Esophagus squamous epithelium (tissue), 5 donors: ENCODE measurements around the gene LMF1. TPM values are rescaled to one million over a fixed set of nuclear protein-coding genes. Genes with fewer than 3 reads are reported as not detected.
"Not testable (repeated sequence)": the region's sequence is repeated elsewhere in the genome, so short reads cannot be mapped to it uniquely, and the experiment has no call there.

Source experiments
- DNase-seq: peaks from one replicate; lab custom pipeline; 2025; lab: John Stamatoyannopoulos, UW
- H3K27ac ChIP-seq, 4 donors: fragments of 200-600 bp; sonication (generic); one replicate each; pipeline ENCODE4 v1.5.1; 2016 to 2019; ENCODE audit warnings: mild to moderate bottlenecking in 1 of 4
- H3K27me3 ChIP-seq, 4 donors: fragments of 200-600 bp; sonication (generic); 1 replicate in 3 of 4; 2 replicates in 1 of 4; pipeline versions ENCODE4 v1.5.1 to v1.6.0; 2017 to 2021; ENCODE audit warnings: antibody characterized with exemption in 1 of 4
- H3K36me3 ChIP-seq, 3 donors: fragments of 200-600 bp; sonication (generic); one replicate each; pipeline ENCODE4 v1.5.1; 2016 to 2019
- H3K4me1 ChIP-seq, 3 donors: fragments of 200-600 bp; sonication (generic); one replicate each; pipeline ENCODE4 v1.5.1; 2017 to 2019
- H3K4me3 ChIP-seq, 4 donors: fragments of 200-600 bp; sonication (generic); 1 replicate in 3 of 4; 2 replicates in 1 of 4; pipeline ENCODE4 v1.5.1; 2016 to 2019; ENCODE audit warnings: mild to moderate bottlenecking in 2 of 4, moderate library complexity in 1 of 4
- H3K9me3 ChIP-seq, 3 donors: fragments of 200-600 bp; sonication (generic); one replicate each; pipeline ENCODE4 v1.5.1; 2016 to 2019
- CTCF ChIP-seq, 6 experiments: fragments of 450-650 bp in 4 of 6; fragments of 200-600 bp in 2 of 6; sonication (generic) in 2 of 6; IDR thresholded peaks; one replicate each; pipeline ENCODE4 v1.5.1; 2016 to 2019; ENCODE audit warnings: antibody characterized with exemption in 6 of 6, mild to moderate bottlenecking in 4 of 6, moderate library complexity in 4 of 6
- POLR2A ChIP-seq, 4 donors: fragments of 450-650 bp; IDR thresholded peaks; one replicate each; pipeline ENCODE4 v1.6.1; 2017; ENCODE audit warnings: antibody characterized with exemption in 4 of 4, mild to moderate bottlenecking in 4 of 4, moderate library complexity in 3 of 4
- WGBS, 2 donors: methylation state at CpG; one replicate each; pipeline ENCODE4 v1.1.5; 2018; 5-methylcytosine and 5-hydroxymethylcytosine counted together
- intact Hi-C: fragments of 100-400 bp; cut with DNase I; formaldehyde crosslinking; loops from one replicate; pipeline ENCODE4 v1.15.0; 2022
- total RNA-seq, 4 donors: library from RNA; depleted of rRNA; stranded (reverse); fragments of >200 nt; gene quantifications; one replicate each; pipeline ENCODE4 v1.1.0, GENCODE V29; 2016
- donor health status: DM: yes; HTN: yes; CAD: no.

The LMF1 gene
- total RNA-seq, 4 donors from 2014 or later: 13.3 to 34.4 (median 23.8) TPM

GRCh38 chr16:962366-962765 is 8.4 kb downstream of the LMF1 start:
- peaks cover 0 to 26% (median 0%) of the 10 kb centered on the region in 3 donors for H3K36me3 ChIP-seq
- 91 to 93% methylated on average over 21 to 22 of the region's 22 CpGs for WGBS, 2 donors
- TF ChIP-seq POLR2A (IDR thresholded peaks at IDR 0.05): no peak
- no peak for TF ChIP-seq CTCF (IDR thresholded peaks at IDR 0.05)
- intact Hi-C loops: no loop called here
- no peak overlapping the region for H3K27ac ChIP-seq
- no peak for DNase-seq
- H3K4me1 ChIP-seq: no peaks in the 10 kb centered on the region
- no peaks in the 10 kb centered on the region for H3K27me3 ChIP-seq
- H3K4me3 ChIP-seq: no peak overlapping the region
- no peaks in the 10 kb centered on the region for H3K9me3 ChIP-seq

GRCh38 chr16:959232-960040 is 11.3 kb downstream of the LMF1 start:
- Histone ChIP-seq H3K36me3 (peaks cover 0 to 11% (median 0%) of the 10 kb centered on the region in 3 donors), H3K27me3 (no peaks in the 10 kb centered on the region), H3K4me1 (no peaks in the 10 kb centered on the region), H3K27ac (no peak overlapping the region), H3K4me3 (no peak overlapping the region), H3K9me3 (no peaks in the 10 kb centered on the region)
- WGBS, 2 donors: 86 to 88% methylated on average over 21 to 24 of the region's 24 CpGs
- intact Hi-C loops: no loop called here
- DNase-seq: no peak
- TF ChIP-seq CTCF (IDR thresholded peaks at IDR 0.05): no peak
- TF ChIP-seq POLR2A (IDR thresholded peaks at IDR 0.05): no peak

GRCh38 chr16:955766-956165 is 15.0 kb downstream of the LMF1 start:
- H3K9me3 ChIP-seq, intact Hi-C loops, H3K27me3 ChIP-seq, H3K4me1 ChIP-seq, H3K4me3 ChIP-seq, H3K27ac ChIP-seq, DNase-seq: not testable (repeated sequence)
- peaks cover 0 to 36% (median 0%) of the 10 kb centered on the region in 3 donors for H3K36me3 ChIP-seq
- 93 to 94% methylated on average over 26 to 27 of the region's 27 CpGs for WGBS, 2 donors

GRCh38 chr16:953818-954217 is 17.0 kb downstream of the LMF1 start:
- H3K9me3 ChIP-seq, H3K4me1 ChIP-seq, DNase-seq, intact Hi-C loops, H3K27ac ChIP-seq, H3K4me3 ChIP-seq, H3K27me3 ChIP-seq: not testable (repeated sequence)
- 87 to 100% methylated on average over 1 to 2 of the region's 7 CpGs for WGBS, 2 donors
- peaks cover 0 to 36% (median 0%) of the 10 kb centered on the region in 3 donors for H3K36me3 ChIP-seq

- Histone ChIP-seq H3K9me3 (no peaks in the 10 kb centered on the region), H3K4me1 (no peaks in the 10 kb centered on the region), H3K4me3 (no peak overlapping the region), H3K27ac (no peak overlapping the region), H3K27me3 (no peaks in the 10 kb centered on the region), H3K36me3 (peaks cover 0 to 40% (median 0%) of the 10 kb centered on the region in 3 donors)
- intact Hi-C loops: no loop called here
- WGBS, 2 donors: 95 to 100% methylated on average over 1 to 8 of the region's 12 CpGs
- no peak for DNase-seq
- no peak for TF ChIP-seq POLR2A (IDR thresholded peaks at IDR 0.05)
- no peak for TF ChIP-seq CTCF (IDR thresholded peaks at IDR 0.05)
Observed at GRCh38 chr16:952321-952720, 18.5 kb downstream of the LMF1 start.

- Histone ChIP-seq H3K4me1 (no peaks in the 10 kb centered on the region), H3K4me3 (no peak overlapping the region), H3K36me3 (peaks cover 0 to 45% (median 0%) of the 10 kb centered on the region in 3 donors), H3K27me3 (no peaks in the 10 kb centered on the region), H3K9me3 (no peaks in the 10 kb centered on the region), H3K27ac (no peak overlapping the region)
- intact Hi-C loops: no loop called here
- no peak for TF ChIP-seq POLR2A (IDR thresholded peaks at IDR 0.05)
- TF ChIP-seq CTCF (IDR thresholded peaks at IDR 0.05): no peak
- no peak for DNase-seq
- 88 to 93% methylated on average over 6 to 12 of the region's 22 CpGs for WGBS, 2 donors
Observed at GRCh38 chr16:951660-952301, 19.0 kb downstream of the LMF1 start.

- WGBS, 2 donors: 68 to 79% methylated on average over 25 to 27 of the region's 27 CpGs
- H3K4me1 ChIP-seq, H3K9me3 ChIP-seq, intact Hi-C loops, H3K4me3 ChIP-seq, DNase-seq, H3K27ac ChIP-seq, H3K27me3 ChIP-seq: not testable (repeated sequence)
- peaks cover 0 to 54% (median 0%) of the 10 kb centered on the region in 3 donors for H3K36me3 ChIP-seq
Observed at GRCh38 chr16:950733-951573, 19.8 kb downstream of the LMF1 start.

- intact Hi-C loops, DNase-seq, H3K4me3 ChIP-seq, H3K4me1 ChIP-seq, H3K27me3 ChIP-seq, H3K9me3 ChIP-seq, H3K27ac ChIP-seq: not testable (repeated sequence)
- peaks cover 0 to 57% (median 0%) of the 10 kb centered on the region in 3 donors for H3K36me3 ChIP-seq
- WGBS, 2 donors: 64 to 72% methylated on average over 18 of the region's 18 CpGs
Observed at GRCh38 chr16:948767-949166, 22.0 kb downstream of the LMF1 start.
